ENCODE results near the gene WDR7. TPM values are rescaled to one million over a fixed set of nuclear protein-coding genes. Genes with fewer than 3 reads are reported as not detected.

The WDR7 gene
- total and polyA plus RNA-seq, 9 of the 15 experiments (the other 6 are each of a cell fraction or from before 2014, with no cell fraction given) = 1.4 to 9.4 (median 5.3) TPM

DNA sequence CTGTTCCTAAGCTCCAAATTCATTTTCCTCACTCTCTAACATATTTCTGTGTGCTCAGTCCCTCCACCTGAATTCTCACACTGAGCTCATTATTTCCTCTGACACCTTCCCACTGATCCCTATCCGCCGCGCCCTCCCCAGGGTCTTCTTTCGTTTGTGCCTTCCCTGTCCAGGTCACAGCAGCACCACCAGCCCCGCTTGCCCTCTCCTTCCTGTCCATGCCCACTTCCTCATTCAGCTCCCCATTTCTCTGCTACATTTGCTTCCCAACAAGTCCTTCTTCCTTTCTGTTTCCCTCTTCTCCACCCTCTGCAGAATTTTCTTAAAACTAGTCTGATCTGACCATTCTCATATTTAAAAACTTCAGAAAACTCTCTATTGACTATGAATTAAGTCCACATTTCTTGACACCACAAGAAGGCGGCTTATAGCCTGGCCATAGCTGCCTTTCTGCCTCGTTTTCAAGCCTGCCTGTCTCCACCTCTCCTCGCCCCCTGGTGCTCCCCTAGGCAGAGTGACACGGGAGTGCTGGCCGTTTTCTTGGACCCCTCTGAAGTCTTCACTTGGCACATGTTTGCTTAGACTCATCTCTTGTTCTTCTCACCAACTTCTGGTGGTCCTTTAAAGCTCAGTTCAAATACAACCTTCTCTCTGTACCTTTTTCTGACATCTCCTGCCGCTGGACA lies 357.0 kb downstream of the WDR7 start:
- in situ Hi-C loops (cut with MboI) (no loop called here), intact Hi-C loops (cut with micrococcal nuclease) (no loop called here)
- POLR2A ChIA-PET = no interaction called here
- no peaks in the 10 kb centered on the region for H3K4me1 ChIP-seq (replicated peaks in 1 of 2; ENCODE audit: control insufficient read depth in 2 of 2, insufficient read depth in 2 of 2, low read length in 2 of 2)
- H3K79me2 ChIP-seq (ENCODE audit: control insufficient read depth, insufficient read depth, low read length) = no peaks in the 10 kb centered on the region
- H3K4me2 ChIP-seq (ENCODE audit: insufficient read depth, low read length) = no peak overlapping the region
- 22% methylated on average over 7 of the region's 11 CpGs for WGBS (ENCODE audit: insufficient coverage, low coverage, missing lambda C conversion rate)
- no peaks in the 10 kb centered on the region for H3K27me3 ChIP-seq (ENCODE audit: control insufficient read depth in 2 of 2, insufficient read depth in 2 of 2, low read length in 2 of 2)
- no peak overlapping the region for H2AFZ ChIP-seq (ENCODE audit: low read depth, low read length)
- FAIRE-seq = no peak
- ATAC-seq = no peak
- no peak overlapping the region for H3K27ac ChIP-seq (ENCODE audit: extremely low read depth, low read depth, low read length)
- DNase-seq (ENCODE audit: extremely low read depth in 1 of 4, low spot score in 3 of 4) = no peak
- no TSS peak for BruUV-seq (replicated peaks)
- H3K9me1 ChIP-seq (ENCODE audit: control insufficient read depth, insufficient read depth, low read length) = no peaks in the 10 kb centered on the region
- H3K4me3 ChIP-seq = no peak overlapping the region
- no peak for TF ChIP-seq TEAD2 (tag; IDR thresholded peaks at IDR 0.05)
- peak; percentile 66; the same call in 1 of the 2 replicates for TF ChIP-seq SPI1 (IDR thresholded peaks at IDR 0.05; ENCODE audit: borderline replicate concordance, low read depth, low read length)
- no peak for TF ChIP-seq PML (IDR thresholded peaks at IDR 0.05; ENCODE audit: low read length)
- TF ChIP-seq ZNF780A (CRISPR knock-in tag; IDR thresholded peaks at IDR 0.05) = no peak
- no peaks in the 10 kb centered on the region for H3K9me3 ChIP-seq (replicated peaks; ENCODE audit: control insufficient read depth, insufficient read depth, low read depth, low read length)
- no peak overlapping the region for H3K9ac ChIP-seq (ENCODE audit: insufficient read depth in 1 of 2, low read depth in 2 of 2, low read length in 2 of 2)
- CTCF ChIA-PET (ENCODE audit: low intra/inter-chr PET ratio) = no interaction called here
- H4K20me1 ChIP-seq (replicated peaks; ENCODE audit: control insufficient read depth, insufficient read depth, low read length) = no peaks in the 10 kb centered on the region; the same call in 1 of the 2 replicates
- no peaks in the 10 kb centered on the region for H3K36me3 ChIP-seq (ENCODE audit: control insufficient read depth, insufficient read depth, low read length)

- Histone ChIP-seq H3K9me1 (ENCODE audit: control insufficient read depth, insufficient read depth, low read length) (no peaks in the 10 kb centered on the region), H3K4me3 (no peak overlapping the region), H3K4me1 (replicated peaks in 1 of 2; ENCODE audit: control insufficient read depth in 2 of 2, insufficient read depth in 2 of 2, low read length in 2 of 2) (no peaks in the 10 kb centered on the region), H3K27ac (ENCODE audit: extremely low read depth, low read depth, low read length) (no peak overlapping the region), H2AFZ (ENCODE audit: low read depth, low read length) (no peak overlapping the region), H3K36me3 (ENCODE audit: control insufficient read depth, insufficient read depth, low read length) (no peaks in the 10 kb centered on the region), H3K79me2 (ENCODE audit: control insufficient read depth, insufficient read depth, low read length) (no peaks in the 10 kb centered on the region), H4K20me1 (replicated peaks; ENCODE audit: control insufficient read depth, insufficient read depth, low read length) (no peaks in the 10 kb centered on the region; the same call in 1 of the 2 replicates), H3K27me3 (ENCODE audit: control insufficient read depth in 2 of 2, insufficient read depth in 2 of 2, low read length in 2 of 2) (no peaks in the 10 kb centered on the region), H3K9me3 (replicated peaks; ENCODE audit: control insufficient read depth, insufficient read depth, low read depth, low read length) (no peaks in the 10 kb centered on the region), H3K4me2 (ENCODE audit: insufficient read depth, low read length) (no peak overlapping the region), H3K9ac (ENCODE audit: insufficient read depth in 1 of 2, low read depth in 2 of 2, low read length in 2 of 2) (no peak overlapping the region)
- POLR2A ChIA-PET = no interaction called here
- no peak for DNase-seq (ENCODE audit: extremely low read depth in 1 of 4, low spot score in 3 of 4)
- in situ Hi-C loops (cut with MboI) (no loop called here), intact Hi-C loops (cut with micrococcal nuclease) (no loop called here)
- WGBS (ENCODE audit: insufficient coverage, low coverage, missing lambda C conversion rate) = 37% methylated on average over 4 of the region's 4 CpGs
- TF ChIP-seq ESRRB (CRISPR knock-in tag; IDR thresholded peaks at IDR 0.05; ENCODE audit: borderline replicate concordance) (no peak), RB1 (IDR thresholded peaks at IDR 0.05; ENCODE audit: low read depth) (no peak), ZNF830 (CRISPR knock-in tag; IDR thresholded peaks at IDR 0.05) (no peak)
- no peak for FAIRE-seq
- ATAC-seq = no peak
- BruUV-seq (replicated peaks) = no TSS peak
- CTCF ChIA-PET (ENCODE audit: low intra/inter-chr PET ratio) = no interaction called here
Measured at GRCh38 chr18:57009844-57010243, 358.7 kb downstream of the WDR7 start.

Measured in K562 (cell line).